Loucy (cell line): Measurements from ENCODE around the gene MPDU1.

Experiments
- H2AFZ ChIP-seq: fragments of 200-600 bp; sonication (generic); 2 replicates; pipeline ENCODE4 v1.6.0; 2016; ENCODE audit warnings: antibody characterized with exemption, mild to moderate bottlenecking, low read length, moderate library complexity
- H3F3A ChIP-seq: fragments of 200-600 bp; 2 replicates; pipeline ENCODE4 v1.6.0; 2016; ENCODE audit warnings: antibody characterized with exemption, low read depth, mild to moderate bottlenecking
- H3K27me3 ChIP-seq: fragments of 200-600 bp; sonication (generic); 2 replicates; pipeline ENCODE4 v1.6.1; 2014; ENCODE audit warnings: low read length, mild to moderate bottlenecking; ENCODE audit not compliant: insufficient read depth, poor library complexity, severe bottlenecking
- H3K36me3 ChIP-seq: fragments of 200-600 bp; sonication (generic); 2 replicates; pipeline ENCODE4 v1.6.1; 2016; ENCODE audit warnings: low read length; ENCODE audit not compliant: insufficient read depth
- H3K4me1 ChIP-seq: fragments of 200-600 bp; sonication (generic); 2 replicates; pipeline ENCODE4 v1.5.1; 2014; ENCODE audit warnings: low read length, mild to moderate bottlenecking; ENCODE audit not compliant: insufficient read depth, poor library complexity, severe bottlenecking
- H3K4me2 ChIP-seq: fragments of 200-600 bp; sonication (generic); 2 replicates; pipeline ENCODE4 v1.6.0; 2014; ENCODE audit warnings: antibody characterized with exemption, low read length, low read depth, mild to moderate bottlenecking; ENCODE audit not compliant: poor library complexity, severe bottlenecking
- H3K4me3 ChIP-seq: fragments of 200-600 bp; sonication (generic); 2 replicates; pipeline ENCODE4 v1.5.1; 2014; ENCODE audit warnings: low read length, mild to moderate bottlenecking, mixed read lengths; ENCODE audit not compliant: poor library complexity, severe bottlenecking
- H3K79me2 ChIP-seq: fragments of 200-600 bp; sonication (generic); 2 replicates; pipeline ENCODE4 v1.6.1; 2014; ENCODE audit warnings: low read length; ENCODE audit not compliant: insufficient read depth
- H3K9ac ChIP-seq: fragments of 200-600 bp; sonication (generic); 2 replicates; pipeline ENCODE4 v1.6.0; 2014; ENCODE audit warnings: mild to moderate bottlenecking, low read depth, low read length, moderate library complexity; ENCODE audit not compliant: poor library complexity, severe bottlenecking
- H3K9me2 ChIP-seq: fragments of 200-600 bp; sonication (generic); replicated peaks from 2 replicates; pipeline ENCODE4 v1.6.1; 2016; ENCODE audit warnings: low read depth, low read length, mixed read lengths
- H3K9me3 ChIP-seq: fragments of 200-600 bp; sonication (generic); 2 replicates; pipeline ENCODE4 v1.6.1; 2014; ENCODE audit warnings: mild to moderate bottlenecking, antibody characterized with exemption, low read length, low read depth; ENCODE audit not compliant: insufficient read depth
- H4K20me1 ChIP-seq: fragments of 200-600 bp; sonication (generic); 2 replicates; pipeline ENCODE4 v1.6.0; 2014; ENCODE audit warnings: antibody characterized with exemption, low read length, mild to moderate bottlenecking; ENCODE audit not compliant: insufficient read depth, poor library complexity, severe bottlenecking
- EZH2phosphoT487 ChIP-seq: fragments of 200-600 bp; IDR thresholded peaks from 2 replicates; pipeline ENCODE4 v1.6.1; 2018; ENCODE audit warnings: antibody characterized with exemption, mild to moderate bottlenecking, moderate library complexity, borderline replicate concordance
- TF ChIP-seq, protein P1 (sequence below): fragments of 200-600 bp; sonication (generic); conservative IDR thresholded peaks from 2 replicates; pipeline ENCODE4 v1.5.1; 2014; ENCODE audit warnings: mild to moderate bottlenecking, antibody characterized with exemption, low read length

Gene MPDU1

DNA sequence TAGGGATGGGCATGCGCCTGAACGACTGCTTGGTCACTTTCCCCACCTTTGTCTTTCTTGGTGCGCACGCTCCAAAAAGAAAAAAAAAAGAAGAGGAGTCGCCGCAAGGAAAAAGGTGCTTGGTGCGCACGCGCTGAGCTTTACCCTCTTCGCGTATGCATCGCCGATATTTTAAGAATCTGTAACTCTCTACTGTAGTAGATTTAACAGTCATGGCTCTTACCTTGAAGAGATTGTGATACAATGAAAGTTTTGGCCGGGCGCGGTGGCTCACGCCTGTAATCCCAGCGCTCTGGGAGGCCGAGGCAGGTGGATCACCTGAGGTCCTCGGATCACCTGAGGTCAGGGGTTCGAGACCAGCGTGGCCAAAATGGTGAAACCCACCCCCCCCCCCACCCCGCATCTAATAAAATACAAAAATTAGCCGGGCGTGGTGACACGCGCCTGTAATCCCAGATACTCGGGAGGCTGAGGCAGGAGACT lies 31.7 kb downstream of the MPDU1 start:
- Histone ChIP-seq H3K9me2 (no peaks in the 10 kb centered on the region), H3K4me3 (peak overlapping the region; percentile 69), H3K4me1 (peaks cover 36% of the 10 kb centered on the region), H3K36me3 (no peaks in the 10 kb centered on the region), H2AFZ (peak overlapping the region; percentile 80), H3K4me2 (peak overlapping the region; percentile 62), H4K20me1 (peaks cover 33% of the 10 kb centered on the region), H3K9me3 (no peaks in the 10 kb centered on the region), H3K79me2 (peaks cover 41% of the 10 kb centered on the region), H3K27me3 (no peaks in the 10 kb centered on the region), H3K9ac (peak overlapping the region; percentile 74), H3F3A (no peaks in the 10 kb centered on the region)
- TF ChIP-seq, protein P1, sequence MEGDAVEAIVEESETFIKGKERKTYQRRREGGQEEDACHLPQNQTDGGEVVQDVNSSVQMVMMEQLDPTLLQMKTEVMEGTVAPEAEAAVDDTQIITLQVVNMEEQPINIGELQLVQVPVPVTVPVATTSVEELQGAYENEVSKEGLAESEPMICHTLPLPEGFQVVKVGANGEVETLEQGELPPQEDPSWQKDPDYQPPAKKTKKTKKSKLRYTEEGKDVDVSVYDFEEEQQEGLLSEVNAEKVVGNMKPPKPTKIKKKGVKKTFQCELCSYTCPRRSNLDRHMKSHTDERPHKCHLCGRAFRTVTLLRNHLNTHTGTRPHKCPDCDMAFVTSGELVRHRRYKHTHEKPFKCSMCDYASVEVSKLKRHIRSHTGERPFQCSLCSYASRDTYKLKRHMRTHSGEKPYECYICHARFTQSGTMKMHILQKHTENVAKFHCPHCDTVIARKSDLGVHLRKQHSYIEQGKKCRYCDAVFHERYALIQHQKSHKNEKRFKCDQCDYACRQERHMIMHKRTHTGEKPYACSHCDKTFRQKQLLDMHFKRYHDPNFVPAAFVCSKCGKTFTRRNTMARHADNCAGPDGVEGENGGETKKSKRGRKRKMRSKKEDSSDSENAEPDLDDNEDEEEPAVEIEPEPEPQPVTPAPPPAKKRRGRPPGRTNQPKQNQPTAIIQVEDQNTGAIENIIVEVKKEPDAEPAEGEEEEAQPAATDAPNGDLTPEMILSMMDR: no peak
- no peak for TF ChIP-seq EZH2phosphoT487

DNA sequence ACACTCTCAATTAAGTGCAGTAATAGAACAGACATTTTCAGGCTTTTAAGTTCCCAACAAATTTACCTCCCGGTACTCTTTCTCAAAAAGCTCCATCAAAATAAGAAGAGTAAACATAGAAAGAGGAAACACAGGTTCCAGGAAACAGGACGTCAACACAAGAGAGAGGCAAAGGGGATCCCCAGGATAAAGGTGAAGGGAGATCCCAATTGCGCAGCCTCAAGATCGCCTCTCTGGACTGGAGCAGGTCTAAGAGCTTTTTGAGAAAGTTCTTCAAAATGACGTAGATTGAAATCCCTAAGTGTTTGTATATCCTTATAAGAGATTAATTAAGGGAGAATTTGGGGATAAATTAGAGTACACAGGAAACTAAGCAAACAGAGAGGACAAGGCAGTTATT lies 35.0 kb downstream of the MPDU1 start:
- Histone ChIP-seq H3K4me1 (peaks cover 6% of the 10 kb centered on the region), H3K9me3 (no peaks in the 10 kb centered on the region), H3F3A (no peaks in the 10 kb centered on the region), H3K4me2 (no peak overlapping the region), H3K4me3 (no peak overlapping the region), H3K79me2 (peaks cover 8% of the 10 kb centered on the region), H2AFZ (no peak overlapping the region), H3K9ac (no peak overlapping the region), H3K9me2 (no peaks in the 10 kb centered on the region), H4K20me1 (peaks cover 8% of the 10 kb centered on the region), H3K36me3 (no peaks in the 10 kb centered on the region), H3K27me3 (no peaks in the 10 kb centered on the region)
- TF ChIP-seq, protein P1: no peak
- TF ChIP-seq EZH2phosphoT487: no peak

DNA sequence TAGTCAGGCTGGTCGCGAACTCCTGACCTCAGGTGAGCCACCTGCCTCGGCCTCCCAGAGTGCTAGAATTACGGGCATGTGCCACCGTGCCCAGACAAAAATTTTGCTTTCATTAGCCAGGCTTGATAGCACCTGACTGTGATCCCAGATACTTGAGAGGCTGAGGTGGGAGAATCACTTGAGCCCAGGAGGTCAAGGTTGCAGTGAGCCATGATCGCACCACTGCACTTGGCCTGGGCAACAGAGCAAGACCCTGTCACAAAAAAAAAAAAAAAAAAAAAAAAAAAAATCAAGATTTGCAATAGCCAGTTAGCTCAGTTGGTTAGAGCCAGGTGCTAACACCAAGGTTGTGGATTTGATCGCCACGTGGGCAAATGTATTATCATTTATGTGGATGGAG lies 37.2 kb downstream of the MPDU1 start:
- H3K36me3 ChIP-seq: no peaks in the 10 kb centered on the region
- no peak overlapping the region for H3K4me3 ChIP-seq
- TF ChIP-seq, protein P1: no peak
- no peak for TF ChIP-seq EZH2phosphoT487

More for the DNA sequence above, 37.2 kb downstream of the MPDU1 start:
- H3K9ac ChIP-seq: no peak overlapping the region
- H3K9me3 ChIP-seq: no peaks in the 10 kb centered on the region
- H2AFZ ChIP-seq: no peak overlapping the region
- no peaks in the 10 kb centered on the region for H3F3A ChIP-seq
- no peak overlapping the region for H3K4me2 ChIP-seq
- H3K79me2 ChIP-seq: no peaks in the 10 kb centered on the region
- H3K27me3 ChIP-seq: no peaks in the 10 kb centered on the region
- H4K20me1 ChIP-seq: no peaks in the 10 kb centered on the region
- H3K9me2 ChIP-seq: no peaks in the 10 kb centered on the region
- no peaks in the 10 kb centered on the region for H3K4me1 ChIP-seq
